HG03558 (cell line): Measurements from ENCODE around the gene SCFD2.

Experiments
- ATAC-seq: cut with Tn5 transposase; IDR thresholded peaks from one replicate; pipeline ENCODE4 v1.9.1; 2021; ENCODE audit warnings: moderate number of reproducible peaks; ENCODE audit not compliant: unreplicated experiment; ENCODE audit errors: extremely low read depth

Gene SCFD2

DNA sequence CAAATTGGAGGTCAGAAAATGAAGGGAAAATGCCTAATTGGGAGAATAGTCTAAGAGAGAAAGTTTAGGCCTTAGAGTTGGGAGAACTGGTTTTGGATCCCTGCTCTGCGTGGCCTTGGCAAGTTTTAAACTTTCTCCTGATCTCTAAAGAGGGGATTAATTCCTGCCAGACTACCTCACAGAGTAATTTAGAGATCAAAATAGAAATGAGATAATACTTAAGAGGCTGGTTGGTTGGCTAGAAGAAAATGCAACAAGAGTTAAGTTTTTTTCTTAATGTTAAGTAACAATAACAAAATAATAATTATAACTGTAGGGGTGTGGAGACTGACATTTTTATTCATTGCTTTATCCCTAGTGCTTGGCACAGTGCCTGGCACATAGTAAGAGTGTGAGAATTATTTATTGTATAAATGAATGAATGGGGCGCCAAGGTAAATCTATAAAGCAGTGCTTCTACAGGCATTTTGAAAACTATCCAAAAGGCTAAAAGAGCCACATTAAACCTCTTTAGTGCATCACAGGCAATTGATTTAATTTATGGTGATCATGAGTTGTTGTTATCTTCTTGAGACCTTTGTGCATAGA lies 343.3 kb downstream of the SCFD2 start:
- no peak for ATAC-seq

DNA sequence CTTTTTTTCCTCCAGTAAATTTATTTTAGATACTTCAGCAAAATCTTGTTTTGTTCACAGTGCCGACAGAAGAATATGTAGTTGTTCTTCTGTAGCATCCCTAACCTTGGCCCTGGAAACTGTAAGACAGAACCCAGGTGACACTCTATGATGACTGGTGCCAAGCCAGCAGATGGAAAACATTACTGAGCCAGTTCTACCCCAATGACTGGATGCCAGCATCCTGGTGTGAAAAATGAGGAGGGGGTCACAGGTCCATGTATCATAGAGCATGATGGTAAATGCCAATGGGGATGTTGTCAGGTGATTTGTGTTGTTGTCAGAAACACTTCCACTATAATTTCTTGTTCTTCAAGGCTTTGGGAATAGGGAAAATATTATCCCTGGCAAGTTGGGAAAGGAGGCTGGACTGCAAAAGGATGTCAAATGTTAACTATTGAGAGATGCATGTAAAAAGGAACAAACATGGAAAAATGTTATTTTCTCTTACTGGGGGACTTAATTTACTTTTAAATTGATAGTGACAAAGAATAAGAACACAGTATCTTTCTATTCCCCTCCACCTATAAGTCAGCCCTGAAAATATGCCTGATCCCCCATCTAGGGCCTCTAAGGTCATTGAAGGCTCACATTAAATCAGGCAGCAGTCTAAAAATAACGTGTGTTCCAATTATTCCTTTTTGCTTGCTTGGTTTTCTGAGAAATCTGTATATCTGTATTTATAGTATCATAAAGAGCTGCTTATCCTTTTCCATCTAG lies 343.9 kb downstream of the SCFD2 start:
- ATAC-seq = no peak

- ATAC-seq = no peak
These were observed 346.1 kb downstream of the SCFD2 start for GRCh38 chr4:53019485-53020382.

DNA sequence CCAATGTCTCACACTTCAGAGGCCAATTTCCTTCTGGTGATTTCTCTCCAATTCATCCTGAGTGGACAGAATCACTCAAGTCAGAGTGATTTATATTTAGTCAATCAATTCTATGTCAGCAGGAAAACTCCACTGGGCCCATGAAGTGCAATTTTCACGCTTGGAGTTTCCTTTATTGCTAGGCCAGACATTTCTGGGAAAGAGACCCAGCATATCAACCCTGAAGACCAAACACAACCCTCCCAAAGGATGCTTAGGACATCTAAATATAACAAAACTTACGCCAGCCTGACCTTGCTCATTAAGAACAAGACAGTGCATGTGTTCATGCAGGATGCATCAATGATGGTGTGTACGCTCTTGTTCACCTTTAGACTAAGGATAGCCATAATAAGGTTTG lies 347.4 kb downstream of the SCFD2 start:
- no peak for ATAC-seq

DNA sequence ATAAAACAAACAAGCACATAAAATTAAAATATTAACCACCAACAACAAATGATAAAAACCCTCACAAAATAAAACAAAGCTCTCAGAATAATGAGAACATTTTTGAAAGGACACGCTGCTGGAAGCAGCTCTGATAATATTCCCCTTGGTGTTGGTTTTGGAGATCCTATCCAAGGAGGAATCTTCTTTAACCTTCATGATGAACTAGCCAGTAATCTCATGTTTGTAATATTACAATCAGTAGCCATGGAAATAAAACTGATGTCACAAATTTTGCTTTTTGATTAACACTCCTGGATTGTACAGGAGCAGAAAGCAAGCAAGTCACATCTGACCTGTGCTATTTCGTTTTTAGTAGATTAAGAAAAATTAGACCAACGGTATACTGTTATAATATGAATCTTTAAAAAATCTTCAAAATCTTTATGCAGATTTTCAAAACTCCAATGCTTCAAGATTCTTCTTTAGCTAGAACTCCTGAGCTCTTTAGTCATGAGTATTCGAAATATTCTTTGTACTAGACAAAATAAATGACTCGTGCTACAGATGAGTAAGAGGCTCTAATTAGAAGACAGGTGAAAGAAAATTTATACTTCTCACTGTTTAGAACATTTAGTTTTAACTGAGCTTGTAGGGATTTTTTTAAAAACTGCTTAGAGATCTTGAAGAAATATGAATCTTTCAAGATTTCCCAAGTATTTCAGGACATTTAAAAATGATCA lies 349.6 kb downstream of the SCFD2 start:
- ATAC-seq = no peak

DNA sequence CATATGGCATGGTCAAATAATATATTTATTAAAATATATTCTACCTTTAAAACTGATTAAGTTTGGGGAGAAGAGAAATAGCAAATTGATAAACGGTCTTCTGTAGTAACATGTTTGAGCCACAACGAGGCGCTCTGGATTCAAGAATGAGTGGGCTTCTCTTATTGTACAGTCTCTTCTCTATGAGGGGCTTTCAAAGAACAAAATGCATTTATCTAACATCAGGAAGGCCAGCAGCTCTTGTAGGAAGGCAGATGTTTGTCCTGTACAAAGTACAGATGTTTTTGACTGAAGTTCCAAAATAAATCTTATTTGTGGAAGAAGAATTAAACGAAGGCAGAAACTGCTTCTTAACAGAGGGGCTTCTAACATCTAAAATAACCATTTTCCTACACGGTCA lies 350.2 kb downstream of the SCFD2 start:
- ATAC-seq = no peak

GRCh38 chr4:53014881-53015280 lies 351.0 kb downstream of the SCFD2 start:
- ATAC-seq = no peak

- ATAC-seq = no peak
These were observed 351.7 kb downstream of the SCFD2 start for GRCh38 chr4:53013873-53014775.

DNA sequence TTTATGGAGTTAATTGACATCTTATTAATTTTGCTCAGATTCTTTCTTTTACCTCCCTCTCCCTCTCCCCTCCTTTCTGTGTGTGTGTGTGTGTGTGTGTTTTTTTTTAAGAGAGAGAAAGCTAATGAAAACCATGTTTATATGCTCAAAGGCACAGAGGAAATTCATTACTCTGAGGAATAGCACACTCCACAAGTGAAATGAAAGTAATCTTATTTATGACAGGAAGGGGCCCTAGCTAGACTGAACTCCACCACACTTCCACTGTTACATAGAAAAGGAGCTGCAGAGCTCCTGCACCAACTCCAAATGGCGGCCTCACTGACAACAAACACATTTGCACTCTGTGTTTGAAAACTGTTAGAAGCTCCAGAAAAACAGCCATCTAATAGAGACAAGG lies 353.1 kb downstream of the SCFD2 start:
- no peak for ATAC-seq

- ATAC-seq = no peak
These were observed 354.5 kb downstream of the SCFD2 start for GRCh38 chr4:53011259-53011905.

DNA sequence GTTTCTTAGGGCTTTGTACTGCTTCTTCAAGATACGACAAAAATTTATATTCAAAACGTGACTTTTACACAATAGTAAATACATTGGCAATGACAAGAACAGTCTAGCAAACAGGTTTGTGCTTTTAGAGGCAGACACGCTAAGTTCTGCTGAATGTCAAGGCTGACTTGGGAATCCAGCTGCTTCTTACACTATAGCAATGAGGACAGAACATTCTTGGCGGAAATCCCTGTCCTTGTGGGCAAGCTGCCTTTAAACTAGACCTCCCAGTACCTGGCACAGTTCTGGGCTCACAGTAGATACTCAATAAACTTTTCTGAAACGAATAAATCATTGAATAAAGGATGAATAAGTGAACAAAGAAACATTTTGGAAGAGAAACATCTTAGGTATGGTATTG lies 355.5 kb downstream of the SCFD2 start:
- ATAC-seq = no peak

DNA sequence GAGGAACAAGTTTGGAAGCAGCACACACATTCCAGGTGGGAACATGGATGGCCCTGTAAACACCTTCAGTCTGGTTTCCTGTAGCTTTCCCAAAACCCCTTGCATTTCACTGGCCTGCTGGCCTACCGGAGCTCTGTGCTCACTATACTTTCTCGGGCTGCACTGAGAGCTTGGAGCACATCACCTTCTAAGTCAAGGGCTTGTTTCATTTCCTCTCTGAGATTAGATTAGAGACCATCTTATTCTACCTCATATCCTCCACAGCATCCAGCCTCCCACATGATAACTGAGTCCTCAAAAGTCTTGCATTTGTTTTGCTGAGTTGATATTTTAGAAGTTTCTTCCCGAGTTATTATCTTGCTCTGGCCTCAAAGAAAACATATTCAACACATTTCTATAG lies 356.0 kb downstream of the SCFD2 start:
- ATAC-seq = no peak

DNA sequence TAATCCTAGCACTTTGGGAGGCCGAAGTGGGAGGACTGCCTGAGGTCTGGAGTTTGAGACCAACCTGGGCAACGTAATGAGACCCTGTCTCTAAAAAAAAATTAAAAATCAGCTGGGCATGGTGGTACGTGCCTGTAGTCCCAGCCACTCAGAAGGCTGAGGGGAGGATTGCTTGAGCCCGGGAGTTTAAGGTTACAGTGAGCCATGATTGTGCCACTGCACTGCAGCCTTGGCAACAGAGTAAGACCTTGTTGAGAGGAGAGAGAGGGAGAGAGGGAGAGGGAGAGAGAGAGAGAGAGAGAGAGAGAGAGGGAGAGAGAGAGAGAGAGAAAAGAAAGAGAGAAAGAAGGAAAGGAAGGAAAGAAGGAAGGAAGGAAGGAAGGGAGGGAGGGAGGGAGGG lies 358.8 kb downstream of the SCFD2 start:
- no peak for ATAC-seq

DNA sequence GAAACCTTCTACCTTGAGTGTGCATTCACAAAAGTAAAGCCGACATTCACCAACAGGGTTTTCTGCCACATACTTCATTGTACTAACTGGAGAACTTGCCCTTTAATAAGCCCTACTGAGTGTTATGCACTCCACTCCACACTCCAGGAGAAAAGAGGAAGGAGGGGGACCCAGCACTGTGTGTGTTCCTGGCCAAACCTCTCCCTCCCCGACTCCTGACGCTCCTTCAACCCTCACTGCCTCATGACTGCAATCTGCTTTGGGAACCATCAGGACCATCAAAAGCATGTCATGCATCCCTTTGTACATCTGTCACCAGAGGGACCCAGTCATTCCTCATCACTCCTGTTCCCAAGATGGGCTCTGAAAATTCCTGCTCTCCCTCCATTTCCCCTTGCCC lies 360.1 kb downstream of the SCFD2 start:
- no peak for ATAC-seq

DNA sequence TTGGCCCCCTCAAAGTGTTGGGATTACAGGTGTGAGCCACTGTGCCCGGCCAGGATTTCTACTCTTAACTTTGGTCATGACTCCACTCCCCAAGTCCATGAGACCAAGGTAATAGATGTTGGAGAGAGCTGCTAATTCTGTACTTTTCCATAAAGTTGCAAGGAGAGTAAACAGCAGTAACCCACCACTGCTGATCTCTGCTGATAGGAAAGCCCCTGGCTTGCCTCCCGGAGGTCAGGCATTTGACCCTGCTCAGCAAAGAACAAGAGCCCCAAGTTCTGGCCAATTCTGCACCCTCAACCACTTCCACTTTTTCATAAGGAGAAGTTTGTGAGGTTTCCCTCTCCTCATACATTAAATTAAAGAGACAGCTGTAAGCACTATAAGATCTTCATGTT lies 360.7 kb downstream of the SCFD2 start:
- no peak for ATAC-seq

DNA sequence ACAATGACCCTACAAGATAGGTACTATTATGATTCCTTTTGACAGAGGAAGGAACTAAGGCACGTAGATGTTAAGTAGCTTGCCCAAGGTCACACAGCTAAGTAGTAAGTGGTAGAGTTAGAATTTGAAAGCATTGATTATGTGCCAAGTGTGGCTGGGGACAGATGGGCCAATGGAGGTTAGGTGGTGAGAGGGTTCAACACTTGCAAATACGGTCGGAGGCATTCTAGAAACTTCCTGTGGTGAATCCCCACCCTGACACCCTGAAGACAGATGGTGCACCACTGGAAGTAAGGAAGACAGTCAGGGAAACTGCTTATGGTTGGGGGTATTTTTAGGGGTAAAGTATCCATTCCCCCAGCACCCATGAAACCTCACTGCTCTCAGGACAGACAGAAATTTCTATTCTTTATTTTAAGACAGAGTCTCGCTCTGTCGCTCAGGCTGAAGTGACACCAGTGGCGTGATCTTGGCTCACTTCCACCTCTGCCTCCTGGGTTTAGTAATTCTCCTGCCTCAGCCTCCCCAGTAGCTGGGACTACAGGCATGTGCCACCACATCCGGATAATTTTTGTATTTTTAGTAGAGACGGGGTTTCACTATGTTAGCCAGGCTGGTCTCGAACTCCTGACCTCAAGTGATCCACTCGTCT lies 361.2 kb downstream of the SCFD2 start:
- ATAC-seq = no peak

GRCh38 chr4:53003959-53004358 lies 361.9 kb downstream of the SCFD2 start:
- no peak for ATAC-seq

- ATAC-seq = no peak
These were observed 365.3 kb downstream of the SCFD2 start for GRCh38 chr4:53000560-53000959.

DNA sequence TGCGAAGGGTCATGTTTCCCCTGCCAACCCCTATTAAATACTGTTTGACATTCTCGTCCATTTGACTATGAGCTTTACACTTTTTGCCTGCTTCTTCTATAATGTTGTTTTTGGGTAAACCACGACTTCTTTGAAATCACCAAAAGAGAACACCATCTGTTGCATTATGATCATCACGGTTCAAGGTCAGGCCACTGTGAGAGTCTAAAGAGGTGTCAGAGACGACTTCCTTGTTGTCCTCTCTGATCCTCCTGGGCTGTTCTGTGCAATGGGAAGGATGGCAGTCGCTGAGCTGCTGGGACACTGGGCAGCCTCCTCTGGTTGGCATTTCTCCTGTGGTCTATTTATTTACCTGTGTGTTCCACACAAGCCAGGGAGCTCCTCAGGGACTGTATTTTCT lies 366.2 kb downstream of the SCFD2 start:
- no peak for ATAC-seq
